ENCODE data around the gene ABCC9. TPM values are rescaled to one million over a fixed set of nuclear protein-coding genes. Genes with fewer than 3 reads are reported as not detected.

Gene ABCC9
- total RNA-seq, 1 donor from 2014 or later: 0.17 TPM

DNA sequence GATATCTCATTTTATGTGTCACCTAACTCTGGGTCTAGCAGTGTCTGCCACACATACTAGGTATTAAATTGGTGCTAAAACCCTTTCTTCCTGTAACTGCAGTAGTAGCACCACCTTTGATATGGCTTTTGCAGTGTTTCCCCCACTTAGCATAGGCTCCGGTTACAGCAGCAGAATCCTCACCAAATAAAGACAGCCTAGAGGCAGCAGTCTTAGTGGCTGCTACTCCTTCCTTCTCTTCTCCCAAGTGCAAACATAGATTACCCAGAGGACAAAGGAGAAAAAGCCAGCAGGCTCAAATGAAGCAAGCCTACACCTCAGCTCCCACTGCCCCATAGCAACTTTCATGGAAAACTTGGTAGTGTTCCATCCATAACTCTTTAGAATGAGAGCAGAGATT, 30.1 kb upstream of the ABCC9 start:
- no peaks in the 10 kb centered on the region for H3K36me3 ChIP-seq (ENCODE audit: control insufficient read depth, insufficient read depth, low read length)
- H3K27me3 ChIP-seq (ENCODE audit: control insufficient read depth, insufficient read depth, low read length): no peaks in the 10 kb centered on the region
- no peak for DNase-seq (ENCODE audit: low read depth)
- no peak overlapping the region for H3K4me3 ChIP-seq (ENCODE audit: low read depth, low read length)
- no peak for TF ChIP-seq CTCF (IDR thresholded peaks at IDR 0.05; ENCODE audit: insufficient read depth, low read length, poor library complexity, severe bottlenecking)

DNA sequence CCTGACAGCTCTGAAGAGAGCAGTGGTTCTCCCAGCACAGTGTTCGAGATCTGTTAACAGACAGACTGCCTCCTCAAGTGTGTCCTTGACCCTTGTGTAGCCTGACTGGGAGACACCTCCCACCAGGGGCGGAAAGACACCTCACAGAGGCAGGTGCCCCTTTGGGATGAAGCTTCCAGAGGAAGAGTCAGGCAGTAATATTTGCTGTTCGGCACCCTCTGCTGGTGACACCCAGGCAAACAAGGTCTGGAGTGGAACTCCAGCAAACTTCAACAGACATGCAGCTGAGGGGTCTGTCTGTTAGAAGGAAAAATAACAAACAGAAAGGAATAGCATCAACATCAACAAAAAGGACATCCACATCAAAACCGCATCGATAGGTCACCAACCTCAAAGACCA, 21.6 kb upstream of the ABCC9 start:
- no peak for TF ChIP-seq CTCF (IDR thresholded peaks at IDR 0.05; ENCODE audit: insufficient read depth, low read length, poor library complexity, severe bottlenecking)
- H3K27me3 ChIP-seq (ENCODE audit: control insufficient read depth, insufficient read depth, low read length): no peaks in the 10 kb centered on the region
- H3K4me3 ChIP-seq (ENCODE audit: low read depth, low read length): no peak overlapping the region
- DNase-seq (ENCODE audit: low read depth): no peak
- H3K36me3 ChIP-seq (ENCODE audit: control insufficient read depth, insufficient read depth, low read length): no peaks in the 10 kb centered on the region

- H3K4me3 ChIP-seq (ENCODE audit: low read depth, low read length): no peak overlapping the region
- no peaks in the 10 kb centered on the region for H3K36me3 ChIP-seq (ENCODE audit: control insufficient read depth, insufficient read depth, low read length)
- no peak for DNase-seq (ENCODE audit: low read depth)
- TF ChIP-seq CTCF (IDR thresholded peaks at IDR 0.05; ENCODE audit: insufficient read depth, low read length, poor library complexity, severe bottlenecking): no peak
- H3K27me3 ChIP-seq (ENCODE audit: control insufficient read depth, insufficient read depth, low read length): no peaks in the 10 kb centered on the region
Observed at GRCh38 chr12:21962236-21962635, 21.0 kb upstream of the ABCC9 start.

GRCh38 chr12:21950649-21951048, 9.4 kb upstream of the ABCC9 start:
- TF ChIP-seq CTCF (IDR thresholded peaks at IDR 0.05; ENCODE audit: insufficient read depth, low read length, poor library complexity, severe bottlenecking): no peak
- no peak for DNase-seq (ENCODE audit: low read depth)
- Histone ChIP-seq H3K27me3 (ENCODE audit: control insufficient read depth, insufficient read depth, low read length) (no peaks in the 10 kb centered on the region), H3K36me3 (ENCODE audit: control insufficient read depth, insufficient read depth, low read length) (no peaks in the 10 kb centered on the region), H3K4me3 (ENCODE audit: low read depth, low read length) (no peak overlapping the region)

- H3K36me3 ChIP-seq (ENCODE audit: control insufficient read depth, insufficient read depth, low read length): no peaks in the 10 kb centered on the region
- no peak for TF ChIP-seq CTCF (IDR thresholded peaks at IDR 0.05; ENCODE audit: insufficient read depth, low read length, poor library complexity, severe bottlenecking)
- no peak overlapping the region for H3K4me3 ChIP-seq (ENCODE audit: low read depth, low read length)
- no peak for DNase-seq (ENCODE audit: low read depth)
- H3K27me3 ChIP-seq (ENCODE audit: control insufficient read depth, insufficient read depth, low read length): no peaks in the 10 kb centered on the region
Observed at GRCh38 chr12:21949036-21949435, 7.8 kb upstream of the ABCC9 start.

GRCh38 chr12:21946983-21947382, 5.8 kb upstream of the ABCC9 start:
- TF ChIP-seq CTCF (IDR thresholded peaks at IDR 0.05; ENCODE audit: insufficient read depth, low read length, poor library complexity, severe bottlenecking): no peak
- no peak overlapping the region for H3K4me3 ChIP-seq (ENCODE audit: low read depth, low read length)
- H3K36me3 ChIP-seq (ENCODE audit: control insufficient read depth, insufficient read depth, low read length): no peaks in the 10 kb centered on the region
- H3K27me3 ChIP-seq (ENCODE audit: control insufficient read depth, insufficient read depth, low read length): peaks cover 5% of the 10 kb centered on the region
- no peak for DNase-seq (ENCODE audit: low read depth)

Measured in kidney epithelial cell (primary cell).